GM12873 (cell line): ENCODE results near the gene GNGT2.

Experiments
- CTCF ChIP-seq: IDR thresholded peaks from 2 replicates; pipeline ENCODE4 v1.5.1; 2012; ENCODE audit warnings: low read depth, mild to moderate bottlenecking, moderate library complexity, low read length, control low read depth; ENCODE audit not compliant: insufficient read depth; ENCODE audit errors: missing control alignments

GNGT2 gene

GRCh38 chr17:49249292-49249794 is 39.0 kb upstream of the GNGT2 start:
- no peak for TF ChIP-seq CTCF

- no peak for TF ChIP-seq CTCF
Measured at GRCh38 chr17:49247944-49248343, 37.6 kb upstream of the GNGT2 start.

- no peak for TF ChIP-seq CTCF
Measured at GRCh38 chr17:49244839-49245238, 34.5 kb upstream of the GNGT2 start.

GRCh38 chr17:49242813-49243212 is 32.4 kb upstream of the GNGT2 start:
- no peak for TF ChIP-seq CTCF

- TF ChIP-seq CTCF = no peak
Measured at GRCh38 chr17:49241692-49242397, 31.5 kb upstream of the GNGT2 start.

GRCh38 chr17:49241040-49241439 is 30.7 kb upstream of the GNGT2 start:
- TF ChIP-seq CTCF = no peak

- no peak for TF ChIP-seq CTCF
Measured at GRCh38 chr17:49240619-49241018, 30.2 kb upstream of the GNGT2 start.
